BE2C (cell line): ENCODE measurements around the gene VRK2.

Source experiments
- DNase-seq: peaks from one replicate; pipeline ENCODE4 v3.0.0-alpha.2; 2020
- H3K27me3 ChIP-seq: fragments of 250-450 bp; sonication (Bioruptor Pico); 2 replicates; pipeline ENCODE4 v1.5.1; 2020; ENCODE audit warnings: mild to moderate bottlenecking
- H3K36me3 ChIP-seq: fragments of 250-450 bp; sonication (Bioruptor Pico); 2 replicates; pipeline ENCODE4 v1.5.1; 2020; ENCODE audit warnings: mild to moderate bottlenecking
- H3K4me1 ChIP-seq: fragments of 250-450 bp; sonication (Bioruptor Pico); 2 replicates; pipeline ENCODE4 v1.5.1; 2020
- H3K4me3 ChIP-seq: 2 replicates; pipeline ENCODE4 v1.5.1; 2011; ENCODE audit warnings: low read depth, low read length
- H3K9me3 ChIP-seq: fragments of 250-450 bp; sonication (Bioruptor Pico); 2 replicates; pipeline ENCODE4 v1.5.1; 2020
- CTCF ChIP-seq: IDR thresholded peaks from 2 replicates; pipeline ENCODE4 v1.5.1; 2012; ENCODE audit warnings: mild to moderate bottlenecking, low read depth, low read length

Gene VRK2

GRCh38 chr2:58035352-58035751, 11.3 kb upstream of the VRK2 start:
- TF ChIP-seq CTCF = no peak
- H3K9me3 ChIP-seq = no peaks in the 10 kb centered on the region

GRCh38 chr2:58039170-58039611, 7.4 kb upstream of the VRK2 start:
- TF ChIP-seq CTCF = no peak
- Histone ChIP-seq H3K9me3 (no peaks in the 10 kb centered on the region), H3K36me3 (no peaks in the 10 kb centered on the region), H3K27me3 (no peaks in the 10 kb centered on the region), H3K4me1 (no peaks in the 10 kb centered on the region), H3K4me3 (no peak overlapping the region)
- no peak for DNase-seq

More at GRCh38 chr2:58035352-58035751, 11.3 kb upstream of the VRK2 start:
- DNase-seq = no peak
- Histone ChIP-seq H3K4me3 (no peak overlapping the region), H3K27me3 (no peaks in the 10 kb centered on the region), H3K4me1 (no peaks in the 10 kb centered on the region), H3K36me3 (no peaks in the 10 kb centered on the region)

GRCh38 chr2:58042486-58042970, 4.1 kb upstream of the VRK2 start:
- Histone ChIP-seq H3K9me3 (no peaks in the 10 kb centered on the region), H3K27me3 (peaks cover 11% of the 10 kb centered on the region)
- TF ChIP-seq CTCF = no peak

GRCh38 chr2:58044145-58044544, 2.5 kb upstream of the VRK2 start:
- H3K4me3 ChIP-seq = no peak overlapping the region
- H3K4me1 ChIP-seq = no peaks in the 10 kb centered on the region
- no peak for DNase-seq
- H3K36me3 ChIP-seq = no peaks in the 10 kb centered on the region
- peaks cover 11% of the 10 kb centered on the region for H3K27me3 ChIP-seq
- no peaks in the 10 kb centered on the region for H3K9me3 ChIP-seq
- TF ChIP-seq CTCF = no peak

More at GRCh38 chr2:58042486-58042970, 4.1 kb upstream of the VRK2 start:
- H3K4me3 ChIP-seq = no peak overlapping the region
- DNase-seq = no peak
- no peaks in the 10 kb centered on the region for H3K4me1 ChIP-seq
- no peaks in the 10 kb centered on the region for H3K36me3 ChIP-seq

- no peaks in the 10 kb centered on the region for H3K36me3 ChIP-seq
- no peaks in the 10 kb centered on the region for H3K4me1 ChIP-seq
- H3K9me3 ChIP-seq = no peaks in the 10 kb centered on the region
- no peak for DNase-seq
- peaks cover 11% of the 10 kb centered on the region for H3K27me3 ChIP-seq
- TF ChIP-seq CTCF = no peak
- H3K4me3 ChIP-seq = no peak overlapping the region
Measured at GRCh38 chr2:58045580-58046334, 849 bp upstream of the VRK2 start.

GRCh38 chr2:58046335-58046584, 346 bp upstream of the VRK2 start:
- Histone ChIP-seq H3K9me3 (no peaks in the 10 kb centered on the region), H3K27me3 (peaks cover 11% of the 10 kb centered on the region), H3K36me3 (no peaks in the 10 kb centered on the region), H3K4me1 (no peaks in the 10 kb centered on the region), H3K4me3 (peak overlapping the region; percentile 35)
- no peak for DNase-seq
- TF ChIP-seq CTCF = no peak
